H1 (cell line): ENCODE measurements around the gene ECEL1. TPM values are rescaled to one million over a fixed set of nuclear protein-coding genes. Genes with fewer than 3 reads are reported as not detected.

Source experiments
- CTCF ChIA-PET: fragments of 300-600 bp; sonication (Branson Sonifier 250); formaldehyde crosslinking; loops from one replicate; lab custom pipeline; 2021; ENCODE audit not compliant: partially characterized antibody; lab: Charles Lee
- POLR2A ChIA-PET: fragments of 300-600 bp; sonication (Branson Sonifier 250); formaldehyde crosslinking; loops from one replicate; lab custom pipeline; 2021; ENCODE audit warnings: inconsistent platforms; ENCODE audit not compliant: partially characterized antibody; lab: Charles Lee
- DNase-seq, 2 experiments: peaks; one replicate each; pipeline versions ENCODE4 v3.0.0 to v3.0.0-alpha.2; 2010 to 2022; ENCODE audit warnings: low spot score in 2 of 2, low read depth in 1 of 2, mixed read lengths in 1 of 2
- FAIRE-seq: peaks from 2 replicates; lab custom pipeline; 2011; peaks lifted over from hg19 to GRCh38; lab: Jason Lieb, UNC
- H2AFZ ChIP-seq: 2 replicates; pipeline ENCODE4 v1.8.1; 2012; ENCODE audit warnings: low read length, inconsistent platforms
- H2AK5ac ChIP-seq: 2 replicates; pipeline ENCODE4 v1.6.1; 2013; ENCODE audit warnings: low read depth, low read length
- H2BK120ac ChIP-seq: replicated peaks from 2 replicates; pipeline ENCODE3; 2013; ENCODE audit warnings: low read depth, low read length, inconsistent platforms
- H2BK12ac ChIP-seq: 2 replicates; pipeline ENCODE4 v1.6.1; 2013; ENCODE audit warnings: low read depth, low read length
- H2BK15ac ChIP-seq: 2 replicates; pipeline ENCODE4 v1.6.1; 2013; ENCODE audit warnings: low read length
- H2BK20ac ChIP-seq: 2 replicates; pipeline ENCODE4 v1.6.1; 2013; ENCODE audit warnings: low read length
- H2BK5ac ChIP-seq: 2 replicates; pipeline ENCODE4 v1.6.1; 2013; ENCODE audit warnings: low read depth, low read length
- H3K14ac ChIP-seq: 2 replicates; pipeline ENCODE4 v1.6.1; 2013; ENCODE audit warnings: inconsistent platforms; ENCODE audit not compliant: insufficient read length
- H3K18ac ChIP-seq: 2 replicates; pipeline ENCODE4 v1.6.1; 2013; ENCODE audit warnings: low read length; ENCODE audit errors: extremely low read depth
- H3K23ac ChIP-seq: 2 replicates; pipeline ENCODE4 v1.6.1; 2013; ENCODE audit warnings: inconsistent platforms; ENCODE audit not compliant: insufficient read length
- H3K23me2 ChIP-seq: 2 replicates; pipeline ENCODE4 v1.6.1; 2013; ENCODE audit warnings: low read depth, low read length
- H3K27ac ChIP-seq: 2 replicates; pipeline ENCODE4 v1.6.1; 2011; ENCODE audit warnings: low read depth, low read length, inconsistent platforms
- H3K27me3 ChIP-seq, 4 experiments: replicated peaks in 1 of 4; 1 replicate in 1 of 4; 2 replicates in 3 of 4; pipeline versions ENCODE4 v1.6.1 to v1.8.1; 2011 to 2013; ENCODE audit warnings: low read length in 3 of 4, mild to moderate bottlenecking in 3 of 4, inconsistent platforms in 2 of 4, mixed read lengths in 2 of 4, moderate library complexity in 1 of 4; ENCODE audit not compliant: control insufficient read depth in 3 of 4, insufficient read depth in 3 of 4; ENCODE audit errors: extremely low read depth in 1 of 4
- H3K36me3 ChIP-seq, 4 experiments: 2 replicates each; pipeline versions ENCODE4 v1.6.1 to v1.8.1; 2011 to 2013; ENCODE audit warnings: mild to moderate bottlenecking in 4 of 4, low read length in 3 of 4, moderate library complexity in 2 of 4, control low read depth in 1 of 4, inconsistent platforms in 1 of 4; ENCODE audit not compliant: insufficient read depth in 4 of 4, control insufficient read depth in 2 of 4
- H3K4ac ChIP-seq: replicated peaks from 2 replicates; pipeline ENCODE3; 2013; ENCODE audit warnings: low read length, low read depth, mixed read lengths, inconsistent platforms; ENCODE audit not compliant: insufficient read length
- H3K4me1 ChIP-seq, 4 experiments: replicated peaks in 1 of 4; 1 replicate in 1 of 4; 2 replicates in 3 of 4; pipeline versions ENCODE4 v1.6.1 to v1.8.1; 2011 to 2013; ENCODE audit warnings: low read length in 3 of 4, inconsistent platforms in 2 of 4, mixed read lengths in 1 of 4; ENCODE audit not compliant: insufficient read depth in 4 of 4, control insufficient read depth in 3 of 4
- H3K4me2 ChIP-seq, 2 experiments: 2 replicates each; pipeline versions ENCODE4 v1.6.1 to v1.8.1; 2011 to 2013; ENCODE audit warnings: low read depth in 2 of 2, low read length in 2 of 2, control low read depth in 1 of 2, inconsistent platforms in 1 of 2, mild to moderate bottlenecking in 1 of 2; ENCODE audit not compliant: insufficient read depth in 1 of 2
- H3K4me3 ChIP-seq, 4 experiments: fragments of 200-600, 300-600 bp in 1 of 4; sonication (generic), shearing (Covaris generic), sonication (Bioruptor Twin) in 1 of 4; 2 replicates each; pipeline versions ENCODE4 v1.5.1 to v1.8.1; 2011 to 2016; ENCODE audit warnings: low read length in 4 of 4, low read depth in 3 of 4, control low read depth in 2 of 4, inconsistent platforms in 2 of 4, mild to moderate bottlenecking in 2 of 4, mixed read lengths in 1 of 4, moderate library complexity in 1 of 4; ENCODE audit not compliant: insufficient read depth in 2 of 4; ENCODE audit errors: extremely low read depth in 1 of 4
- H3K56ac ChIP-seq: replicated peaks from 2 replicates; pipeline ENCODE3; 2013; ENCODE audit warnings: low read depth, mild to moderate bottlenecking, mixed read lengths, low read length, inconsistent platforms; ENCODE audit not compliant: insufficient read length
- H3K79me1 ChIP-seq: 2 replicates; pipeline ENCODE4 v1.6.1; 2013; ENCODE audit warnings: low read depth, low read length, control low read depth
- H3K79me2 ChIP-seq, 2 experiments: 2 replicates each; pipeline versions ENCODE4 v1.6.1 to v1.8.1; 2012 to 2013; ENCODE audit warnings: low read length in 2 of 2, mild to moderate bottlenecking in 2 of 2, inconsistent platforms in 1 of 2; ENCODE audit not compliant: insufficient read depth in 2 of 2, control insufficient read depth in 1 of 2
- H3K9ac ChIP-seq, 4 experiments: replicated peaks in 1 of 4; 1 replicate in 1 of 4; 2 replicates in 3 of 4; pipeline versions ENCODE4 v1.6.1 to v1.8.1; 2011 to 2013; ENCODE audit warnings: low read depth in 3 of 4, low read length in 3 of 4, control low read depth in 2 of 4, mild to moderate bottlenecking in 2 of 4, moderate library complexity in 2 of 4, inconsistent platforms in 1 of 4; ENCODE audit errors: extremely low read depth in 1 of 4
- H3K9me3 ChIP-seq, 2 experiments: 2 replicates each; pipeline versions ENCODE4 v1.6.1 to v1.8.1; 2012 to 2013; ENCODE audit warnings: mild to moderate bottlenecking in 2 of 2, moderate library complexity in 2 of 2, control low read depth in 1 of 2, inconsistent platforms in 1 of 2, low read depth in 1 of 2, low read length in 1 of 2, mixed read lengths in 1 of 2; ENCODE audit not compliant: insufficient read depth in 2 of 2
- H4K20me1 ChIP-seq, 2 experiments: replicated peaks in 1 of 2; 2 replicates each; pipeline versions ENCODE3 to v1.8.1; 2011 to 2013; ENCODE audit warnings: inconsistent platforms in 2 of 2, low read length in 2 of 2, mild to moderate bottlenecking in 1 of 2; ENCODE audit not compliant: insufficient read depth in 2 of 2, control insufficient read depth in 1 of 2
- H4K5ac ChIP-seq: 2 replicates; pipeline ENCODE4 v1.6.1; 2013; ENCODE audit warnings: low read length, low read depth, mixed read lengths, inconsistent platforms; ENCODE audit not compliant: insufficient read length
- H4K8ac ChIP-seq: 2 replicates; pipeline ENCODE4 v1.8.0; 2013; ENCODE audit warnings: mild to moderate bottlenecking, moderate library complexity, low read length, inconsistent platforms; ENCODE audit not compliant: insufficient read depth; ENCODE audit errors: extremely low read depth
- H4K91ac ChIP-seq: replicated peaks from 2 replicates; pipeline ENCODE3; 2013; ENCODE audit warnings: low read length, mixed read lengths, inconsistent platforms; ENCODE audit not compliant: insufficient read length
- CTCF ChIP-seq, 3 experiments: IDR thresholded peaks; 1 replicate in 2 of 3; 2 replicates in 1 of 3; pipeline versions ENCODE4 v1.5.1 to v1.6.1; 2011; ENCODE audit warnings: low read length in 3 of 3, mild to moderate bottlenecking in 3 of 3, inconsistent platforms in 2 of 3, low read depth in 1 of 3, moderate library complexity in 1 of 3; ENCODE audit not compliant: insufficient read depth in 1 of 3; ENCODE audit errors: control extremely low read depth in 1 of 3
- GTF2F1 ChIP-seq: IDR thresholded peaks from 2 replicates; pipeline ENCODE4 v1.6.1; 2012; ENCODE audit warnings: low read depth, low read length, improper control_type of control experiment, borderline replicate concordance
- WGBS, 2 experiments: shearing (Covaris generic) in 1 of 2; methylation state at CpG; one replicate each; pipeline versions ENCODE4 v1.1.6 to v1.1.7; 2013 to 2015; ENCODE audit warnings: low lambda C conversion rate in 2 of 2, mixed read lengths in 2 of 2, inconsistent platforms in 1 of 2, low coverage in 1 of 2, missing lambda C conversion rate in 1 of 2; ENCODE audit not compliant: insufficient replicate concordance in 2 of 2, insufficient coverage in 1 of 2, insufficient read length in 1 of 2; ENCODE audit errors: extremely low coverage in 1 of 2, missing lambda C conversion rate in 1 of 2; 5-methylcytosine and 5-hydroxymethylcytosine counted together
- polyA plus RNA-seq, 7 experiments: library from polyadenylated mRNA; depleted of rRNA in 3 of 7; stranded (reverse) in 5 of 7; unstranded in 2 of 7; fragments of >200 nt in 5 of 7; fragments of 200-250 nt in 2 of 7; gene quantifications; 1 replicate in 5 of 7; 2 replicates in 1 of 7; 4 replicates in 1 of 7; pipeline versions ENCODE4 v1.2.1 to v1.2.3, GENCODE V29; 2011 to 2013; ENCODE audit warnings: missing spikeins in 2 of 7, mixed read lengths in 2 of 7
- total RNA-seq: library from RNA; stranded (reverse); fragmentation: NEBNext Ultra II Directional; extraction: Animal tissue kit (Norgen Biotek cat#: 25700); gene quantifications from 2 replicates; pipeline ENCODE4 v1.2.1, GENCODE V29; 2021

The ECEL1 gene
- total and polyA plus RNA-seq, 2 of the 8 experiments (the other 6 are each of a cell fraction or from before 2014, with no cell fraction given), result 7.7 to 20.2 TPM

GRCh38 chr2:232464544-232464885 lies 23.1 kb downstream of the ECEL1 start:
- 92% methylated on average over 3 of the region's 3 CpGs; no CpG with 5 or more reads in 1 of the 2 experiments for WGBS, 2 experiments
- Histone ChIP-seq H3K18ac (no peak overlapping the region), H3K23me2 (no peaks in the 10 kb centered on the region), H3K23ac (no peak overlapping the region), H2BK12ac (no peak overlapping the region), H3K9ac (no peak overlapping the region), H3K4me3 (no peak overlapping the region), H3K27me3 (no peaks in the 10 kb centered on the region), H3K79me1 (no peaks in the 10 kb centered on the region), H2AFZ (no peak overlapping the region), H3K14ac (no peak overlapping the region), H3K4ac (no peak overlapping the region), H4K5ac (no peak overlapping the region), H4K8ac (no peak overlapping the region; the same call in 1 of the 2 replicates), H2BK120ac (no peak overlapping the region), H2AK5ac (no peak overlapping the region), H2BK15ac (no peak overlapping the region), H3K36me3 (no peaks in the 10 kb centered on the region), H3K4me2 (no peak overlapping the region), H4K20me1 (no peaks in the 10 kb centered on the region), H2BK20ac (no peak overlapping the region), H3K79me2 (no peaks in the 10 kb centered on the region), H2BK5ac (no peak overlapping the region), H3K27ac (no peak overlapping the region), H3K56ac (no peak overlapping the region), H3K4me1 (no peaks in the 10 kb centered on the region), H3K9me3 (no peaks in the 10 kb centered on the region), H4K91ac (no peak overlapping the region)
- POLR2A ChIA-PET, result interaction anchor here (1.4 to 1.7 kb wide), 2 partner anchors 9 to 12 kb away, joined by 3 to 4 read pairs; no protein-coding TSS in a partner anchor
- DNase-seq (no peak), FAIRE-seq (no peak)
- CTCF ChIA-PET, result interaction anchor here (0.9 to 7.9 kb wide), 18 partner anchors 9 to 188 kb away, joined by 3 to 66 read pairs (median 4); partner anchors contain the start of genes ALPI, CHRNG and PRSS56
- TF ChIP-seq CTCF (IDR thresholded peaks at IDR 0.05; ENCODE audit: control extremely low read depth in 1 of 3, insufficient read depth in 1 of 3, low read depth in 1 of 3, low read length in 3 of 3) (peak in 2 of 3 experiments; percentile 21 to 39; a peak in 2 of 4 replicates), GTF2F1 (no peak)
